ENCODE data around the gene VSIR. TPM values are rescaled to one million over a fixed set of nuclear protein-coding genes. Genes with fewer than 3 reads are reported as not detected.

The VSIR gene
- total RNA-seq, 1 experiment from 2014 or later: 18.5 TPM

DNA sequence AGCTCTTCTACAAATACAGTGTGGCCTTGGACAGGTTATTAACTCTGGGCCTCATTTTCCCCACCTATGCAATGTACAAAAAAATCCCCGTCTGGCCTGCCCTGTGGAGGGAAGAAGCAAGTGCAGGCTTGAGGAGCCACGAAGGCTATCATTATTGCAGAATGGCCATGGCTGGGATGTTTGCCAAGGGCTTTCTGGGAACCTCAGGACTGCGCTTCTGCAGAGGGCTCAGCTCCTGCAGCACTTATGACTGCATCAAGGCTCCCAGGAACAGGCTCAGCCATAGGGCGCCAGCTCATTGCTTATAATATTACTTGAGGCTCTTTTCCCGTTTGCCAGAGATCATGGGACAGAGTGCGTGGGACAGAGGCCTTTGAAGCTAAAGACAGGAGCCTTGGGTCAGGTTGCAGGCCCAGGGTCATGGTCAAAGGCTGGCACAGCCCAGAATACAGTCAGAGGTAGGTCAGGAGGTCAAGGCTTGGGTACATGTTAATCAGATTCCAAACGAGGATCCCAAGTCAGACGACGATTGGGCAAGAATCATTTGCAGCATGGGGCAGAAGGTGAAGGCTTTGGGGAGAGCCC is 33.2 kb downstream of the VSIR start:
- Histone ChIP-seq H3K4me1 (ENCODE audit: control insufficient read depth in 1 of 2, insufficient read depth in 2 of 2, low read length in 2 of 2) (peaks cover 12 to 33% of the 10 kb centered on the region in 2 experiments; a peak in 3 of 4 replicates), H3K79me2 (ENCODE audit: insufficient read depth, low read length) (no peaks in the 10 kb centered on the region), H3K9ac (ENCODE audit: low read length) (no peak overlapping the region), H3K9me2 (ENCODE audit: insufficient read depth) (no peaks in the 10 kb centered on the region), H3K4me2 (ENCODE audit: low read length) (no peak overlapping the region), H3K27me3 (ENCODE audit: insufficient read depth, low read length) (no peaks in the 10 kb centered on the region), H4K20me1 (ENCODE audit: insufficient read depth) (no peaks in the 10 kb centered on the region), H2AFZ (ENCODE audit: low read depth, low read length, poor library complexity, severe bottlenecking) (no peak overlapping the region), H3K9me3 (ENCODE audit: control insufficient read depth in 1 of 2, insufficient read depth in 1 of 2, low read depth in 1 of 2, low read length in 2 of 2) (no peaks in the 10 kb centered on the region), H3K27ac (ENCODE audit: low read depth, low read length) (no peak overlapping the region), H3K4me3 (replicated peaks in 1 of 2; ENCODE audit: low read depth in 1 of 2, low read length in 2 of 2) (no peak overlapping the region), H3K36me3 (ENCODE audit: control insufficient read depth in 1 of 2, insufficient read depth in 2 of 2, low read length in 2 of 2) (no peaks in the 10 kb centered on the region)
- RAD21 ChIA-PET (ENCODE audit: low non-redundant PET in 1 of 2, low total read pairs in 2 of 2, uncharacterized antibody in 2 of 2, unreplicated experiment in 2 of 2): no interaction called here
- ATAC-seq: peak; percentile 26; the same call in 1 of the 2 replicates
- no peak for DNase-seq (ENCODE audit: low read depth, low spot score)
- BruUV-seq (replicated peaks): no TSS peak
- CTCF ChIA-PET: no interaction called here
- TF ChIP-seq ELF1 (IDR thresholded peaks at IDR 0.05; ENCODE audit: borderline replicate concordance, low read depth) (no peak), EZH2 (IDR thresholded peaks at IDR 0.05) (no peak), SRF (IDR thresholded peaks at IDR 0.05; ENCODE audit: low read depth) (no peak), EZH2phosphoT487 (IDR thresholded peaks at IDR 0.05; ENCODE audit: borderline replicate concordance) (no peak), FOSL1 (IDR thresholded peaks at IDR 0.05; ENCODE audit: low read depth) (no peak), YY1 (IDR thresholded peaks at IDR 0.05; ENCODE audit: extremely low read depth, insufficient replicate concordance, low read depth, low read length) (no peak), TCF7L2 (IDR thresholded peaks at IDR 0.05; ENCODE audit: borderline replicate concordance, extremely low read depth, insufficient read depth, insufficient read length) (no peak), SIN3A (IDR thresholded peaks at IDR 0.05; ENCODE audit: low read depth) (no peak), SP1 (IDR thresholded peaks at IDR 0.05; ENCODE audit: low read depth) (no peak), ZFX (IDR thresholded peaks at IDR 0.05) (no peak), POLR2A (IDR thresholded peaks at IDR 0.05; ENCODE audit: borderline replicate concordance, extremely low read depth, insufficient read depth, insufficient read length) (no peak), ZNF274 (IDR thresholded peaks at IDR 0.05; ENCODE audit: low read depth, low read length) (no peak), POLR2AphosphoS5 (IDR thresholded peaks at IDR 0.05; ENCODE audit: low read depth, low read length) (no peak), CBX3 (IDR thresholded peaks at IDR 0.05; ENCODE audit: low read depth) (no peak), CEBPB (IDR thresholded peaks at IDR 0.05; ENCODE audit: low read depth) (no peak)
- TF ChIP-seq, protein P1, sequence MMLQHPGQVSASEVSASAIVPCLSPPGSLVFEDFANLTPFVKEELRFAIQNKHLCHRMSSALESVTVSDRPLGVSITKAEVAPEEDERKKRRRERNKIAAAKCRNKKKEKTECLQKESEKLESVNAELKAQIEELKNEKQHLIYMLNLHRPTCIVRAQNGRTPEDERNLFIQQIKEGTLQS (IDR thresholded peaks at IDR 0.05): no peak
- TF ChIP-seq, protein P2, sequence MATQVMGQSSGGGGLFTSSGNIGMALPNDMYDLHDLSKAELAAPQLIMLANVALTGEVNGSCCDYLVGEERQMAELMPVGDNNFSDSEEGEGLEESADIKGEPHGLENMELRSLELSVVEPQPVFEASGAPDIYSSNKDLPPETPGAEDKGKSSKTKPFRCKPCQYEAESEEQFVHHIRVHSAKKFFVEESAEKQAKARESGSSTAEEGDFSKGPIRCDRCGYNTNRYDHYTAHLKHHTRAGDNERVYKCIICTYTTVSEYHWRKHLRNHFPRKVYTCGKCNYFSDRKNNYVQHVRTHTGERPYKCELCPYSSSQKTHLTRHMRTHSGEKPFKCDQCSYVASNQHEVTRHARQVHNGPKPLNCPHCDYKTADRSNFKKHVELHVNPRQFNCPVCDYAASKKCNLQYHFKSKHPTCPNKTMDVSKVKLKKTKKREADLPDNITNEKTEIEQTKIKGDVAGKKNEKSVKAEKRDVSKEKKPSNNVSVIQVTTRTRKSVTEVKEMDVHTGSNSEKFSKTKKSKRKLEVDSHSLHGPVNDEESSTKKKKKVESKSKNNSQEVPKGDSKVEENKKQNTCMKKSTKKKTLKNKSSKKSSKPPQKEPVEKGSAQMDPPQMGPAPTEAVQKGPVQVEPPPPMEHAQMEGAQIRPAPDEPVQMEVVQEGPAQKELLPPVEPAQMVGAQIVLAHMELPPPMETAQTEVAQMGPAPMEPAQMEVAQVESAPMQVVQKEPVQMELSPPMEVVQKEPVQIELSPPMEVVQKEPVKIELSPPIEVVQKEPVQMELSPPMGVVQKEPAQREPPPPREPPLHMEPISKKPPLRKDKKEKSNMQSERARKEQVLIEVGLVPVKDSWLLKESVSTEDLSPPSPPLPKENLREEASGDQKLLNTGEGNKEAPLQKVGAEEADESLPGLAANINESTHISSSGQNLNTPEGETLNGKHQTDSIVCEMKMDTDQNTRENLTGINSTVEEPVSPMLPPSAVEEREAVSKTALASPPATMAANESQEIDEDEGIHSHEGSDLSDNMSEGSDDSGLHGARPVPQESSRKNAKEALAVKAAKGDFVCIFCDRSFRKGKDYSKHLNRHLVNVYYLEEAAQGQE (IDR thresholded peaks at IDR 0.05; ENCODE audit: low read depth): no peak
- TF ChIP-seq, protein P3, sequence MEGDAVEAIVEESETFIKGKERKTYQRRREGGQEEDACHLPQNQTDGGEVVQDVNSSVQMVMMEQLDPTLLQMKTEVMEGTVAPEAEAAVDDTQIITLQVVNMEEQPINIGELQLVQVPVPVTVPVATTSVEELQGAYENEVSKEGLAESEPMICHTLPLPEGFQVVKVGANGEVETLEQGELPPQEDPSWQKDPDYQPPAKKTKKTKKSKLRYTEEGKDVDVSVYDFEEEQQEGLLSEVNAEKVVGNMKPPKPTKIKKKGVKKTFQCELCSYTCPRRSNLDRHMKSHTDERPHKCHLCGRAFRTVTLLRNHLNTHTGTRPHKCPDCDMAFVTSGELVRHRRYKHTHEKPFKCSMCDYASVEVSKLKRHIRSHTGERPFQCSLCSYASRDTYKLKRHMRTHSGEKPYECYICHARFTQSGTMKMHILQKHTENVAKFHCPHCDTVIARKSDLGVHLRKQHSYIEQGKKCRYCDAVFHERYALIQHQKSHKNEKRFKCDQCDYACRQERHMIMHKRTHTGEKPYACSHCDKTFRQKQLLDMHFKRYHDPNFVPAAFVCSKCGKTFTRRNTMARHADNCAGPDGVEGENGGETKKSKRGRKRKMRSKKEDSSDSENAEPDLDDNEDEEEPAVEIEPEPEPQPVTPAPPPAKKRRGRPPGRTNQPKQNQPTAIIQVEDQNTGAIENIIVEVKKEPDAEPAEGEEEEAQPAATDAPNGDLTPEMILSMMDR (IDR thresholded peaks at IDR 0.05 in 2 of 3, conservative IDR thresholded peaks at IDR 0.05 in 1 of 3; ENCODE audit: borderline replicate concordance in 1 of 3, insufficient read depth in 1 of 3, low read depth in 2 of 3, low read length in 2 of 3): no peak
- TF ChIP-seq, protein P4, sequence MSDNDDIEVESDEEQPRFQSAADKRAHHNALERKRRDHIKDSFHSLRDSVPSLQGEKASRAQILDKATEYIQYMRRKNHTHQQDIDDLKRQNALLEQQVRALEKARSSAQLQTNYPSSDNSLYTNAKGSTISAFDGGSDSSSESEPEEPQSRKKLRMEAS (IDR thresholded peaks at IDR 0.05): no peak
- intact Hi-C loops (cut with micrococcal nuclease): no loop called here
- POLR2A ChIA-PET: no interaction called here

Data from HCT116 (cell line).